Type B pancreatic cell (in vitro differentiated cells): ENCODE measurements around the gene CD4. TPM values are rescaled to one million over a fixed set of nuclear protein-coding genes. Genes with fewer than 3 reads are reported as not detected.
"Not testable (repeated sequence)": the region's sequence is repeated elsewhere in the genome, so short reads cannot be mapped to it uniquely, and the experiment has no call there.

Experiments
- DNase-seq: peaks from one replicate; pipeline ENCODE4 v3.0.0; 2021; ENCODE audit warnings: mixed read lengths; ENCODE audit not compliant: unreplicated experiment; ENCODE audit errors: extremely low spot score
- H3K27ac Mint-ChIP-seq: 2 replicates; pipeline ENCODE4 v1.8.0; 2021; ENCODE audit warnings: mild to moderate bottlenecking, mixed read lengths
- H3K27me3 Mint-ChIP-seq: 2 replicates; pipeline ENCODE4 v1.8.0; 2021; ENCODE audit warnings: mixed read lengths
- H3K36me3 Mint-ChIP-seq: 2 replicates; pipeline ENCODE4 v1.8.0; 2021; ENCODE audit warnings: mixed read lengths
- H3K4me1 Mint-ChIP-seq: one replicate; pipeline ENCODE4 v1.8.0; 2021; ENCODE audit warnings: mixed read lengths; ENCODE audit not compliant: unreplicated experiment
- H3K4me3 Mint-ChIP-seq: 2 replicates; pipeline ENCODE4 v1.8.0; 2021; ENCODE audit warnings: mild to moderate bottlenecking, mixed read lengths
- H3K9me3 Mint-ChIP-seq: 2 replicates; pipeline ENCODE4 v1.8.0; 2021; ENCODE audit warnings: mixed read lengths
- CTCF ChIP-seq: fragments of 200-600 bp; sonication (generic); conservative IDR thresholded peaks from 2 replicates; pipeline ENCODE4 v1.5.0; 2021; ENCODE audit warnings: antibody characterized with exemption, mild to moderate bottlenecking
- long read RNA-seq: library from polyadenylated mRNA; unstranded; transcript quantifications from one replicate; pipeline ENCODE4 v2.0.0, GENCODE V29; 2020
- total RNA-seq: library from RNA; stranded (reverse); gene quantifications from 2 replicates; pipeline ENCODE4 v1.2.1, GENCODE V29; 2021; ENCODE audit warnings: low replicate concordance

CD4 gene
- total RNA-seq: 0.64 and 0.65 TPM in 2 replicates
- long read RNA-seq: 0 reads

GRCh38 chr12:6788972-6789924 lies at the start of gene CD4:
TSS of gene CD4 (plus strand) at chr12:6789528. CDS start at chr12:6800139, 10,611 bp downstream.
- no peak for TF ChIP-seq CTCF
- Mint-ChIP-seq H3K36me3 (no peaks in the 10 kb centered on the region), H3K27ac (no peak within 1 kb of the TSS), H3K4me1 (peaks cover 27% of the 10 kb centered on the region), H3K9me3 (no peaks in the 10 kb centered on the region), H3K27me3 (peaks cover 44% of the 10 kb centered on the region), H3K4me3 (peak within 1 kb of the TSS; percentile 16)
- DNase-seq: no peak

GRCh38 chr12:6742080-6742479 lies 47.2 kb upstream of the CD4 start:
- H3K4me3 Mint-ChIP-seq, DNase-seq, H3K27me3 Mint-ChIP-seq, H3K9me3 Mint-ChIP-seq, H3K27ac Mint-ChIP-seq, H3K4me1 Mint-ChIP-seq: not testable (repeated sequence)
- H3K36me3 Mint-ChIP-seq: peaks cover 12% of the 10 kb centered on the region

- H3K9me3 Mint-ChIP-seq: no peaks in the 10 kb centered on the region
- no peak for DNase-seq
- peaks cover 19% of the 10 kb centered on the region for H3K36me3 Mint-ChIP-seq
- no peak for TF ChIP-seq CTCF
- no peaks in the 10 kb centered on the region for H3K27me3 Mint-ChIP-seq
- no peak overlapping the region for H3K4me3 Mint-ChIP-seq
- H3K4me1 Mint-ChIP-seq: peaks cover 6% of the 10 kb centered on the region
- no peak overlapping the region for H3K27ac Mint-ChIP-seq
Observed at GRCh38 chr12:6742834-6743233, 46.5 kb upstream of the CD4 start.

- DNase-seq, H3K4me1 Mint-ChIP-seq, H3K9me3 Mint-ChIP-seq, H3K4me3 Mint-ChIP-seq, H3K27me3 Mint-ChIP-seq, H3K27ac Mint-ChIP-seq: not testable (repeated sequence)
- H3K36me3 Mint-ChIP-seq: peaks cover 24% of the 10 kb centered on the region
Observed at GRCh38 chr12:6743300-6743699, 46.0 kb upstream of the CD4 start.

- Mint-ChIP-seq H3K4me3 (no peak overlapping the region), H3K27me3 (no peaks in the 10 kb centered on the region), H3K9me3 (no peaks in the 10 kb centered on the region), H3K36me3 (peaks cover 35% of the 10 kb centered on the region), H3K27ac (peak overlapping the region; percentile 54), H3K4me1 (peaks cover 6% of the 10 kb centered on the region)
- TF ChIP-seq CTCF: no peak
- no peak for DNase-seq
Observed at GRCh38 chr12:6745741-6746525, 43.4 kb upstream of the CD4 start.

- peaks cover 40% of the 10 kb centered on the region for H3K36me3 Mint-ChIP-seq
Observed at GRCh38 chr12:6747216-6747615, 42.1 kb upstream of the CD4 start.

More at GRCh38 chr12:6747216-6747615, 42.1 kb upstream of the CD4 start:
- TF ChIP-seq CTCF: no peak
- no peaks in the 10 kb centered on the region for H3K27me3 Mint-ChIP-seq
- H3K9me3 Mint-ChIP-seq: no peaks in the 10 kb centered on the region
- peak overlapping the region; percentile 7 for H3K27ac Mint-ChIP-seq
- no peak for DNase-seq
- H3K4me1 Mint-ChIP-seq: peaks cover 10% of the 10 kb centered on the region
- H3K4me3 Mint-ChIP-seq: no peak overlapping the region
